ENCODE measurements around the gene L1CAM. TPM values are rescaled to one million over a fixed set of nuclear protein-coding genes. Genes with fewer than 3 reads are reported as not detected.
A peak's percentile ranks its signal among the peaks of the same experiment; 100 is the strongest.

The L1CAM gene
- total RNA-seq: 101 TPM

GRCh38 chrX:153885968-153886903, at the start of gene L1CAM:
Gene L1CAM, minus strand, starts transcription at chrX:153886173. Its CDS starts 10,337 bp downstream, at chrX:153875836.
- DNase-seq (ENCODE audit: low spot score in 2 of 2): peak in 1 of 2 donors; percentile 54
- no peak for FAIRE-seq

GRCh38 chrX:153935326-153935851, 49.4 kb upstream of the L1CAM start:
- no peak for DNase-seq (ENCODE audit: low spot score in 2 of 2)
- FAIRE-seq: no peak

DNA sequence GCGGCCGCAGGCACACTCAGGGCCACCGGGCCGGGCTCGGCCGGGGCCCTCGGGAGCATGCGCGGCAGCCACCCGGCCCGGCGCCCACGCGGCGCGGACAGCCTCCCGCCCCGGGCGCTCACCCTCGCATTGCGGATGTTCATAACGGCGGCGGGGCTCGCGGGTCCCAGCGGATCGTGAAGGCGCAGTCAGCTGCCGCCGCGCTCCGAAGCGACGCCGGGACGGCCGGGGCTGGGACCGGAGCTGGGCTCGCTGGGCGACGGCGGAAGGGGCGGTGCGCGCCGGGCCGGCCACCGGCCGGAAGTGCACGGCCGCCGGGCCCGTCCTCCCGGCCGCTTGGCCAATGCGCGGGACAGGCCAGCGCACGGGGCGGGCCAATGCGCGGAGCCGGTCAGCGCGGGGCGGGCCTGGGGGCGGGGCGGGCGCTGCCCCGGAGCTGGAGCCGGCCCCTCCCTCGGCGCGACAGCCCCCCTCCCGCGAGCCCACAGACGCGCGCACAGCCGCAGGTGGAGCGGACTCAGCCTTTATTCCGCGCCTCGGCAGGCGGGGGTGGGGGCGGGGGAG, 48.9 kb upstream of the L1CAM start, which contains the start of gene NAA10:
Gene NAA10, minus strand, starts transcription at position 276 of the 564 bp plus-strand sequence. Its CDS starts 133 bp downstream, at position 143.
- no peak for FAIRE-seq
- peak; percentile 91 to 93 for DNase-seq (ENCODE audit: low spot score in 2 of 2)

- no peak for FAIRE-seq
- no peak for DNase-seq (ENCODE audit: low spot score in 2 of 2)
Measured at GRCh38 chrX:153934148-153934761, 48.3 kb upstream of the L1CAM start.

- no peak for FAIRE-seq
- no peak for DNase-seq (ENCODE audit: low spot score in 2 of 2)
Measured at GRCh38 chrX:153933748-153934147, 47.8 kb upstream of the L1CAM start.

DNA sequence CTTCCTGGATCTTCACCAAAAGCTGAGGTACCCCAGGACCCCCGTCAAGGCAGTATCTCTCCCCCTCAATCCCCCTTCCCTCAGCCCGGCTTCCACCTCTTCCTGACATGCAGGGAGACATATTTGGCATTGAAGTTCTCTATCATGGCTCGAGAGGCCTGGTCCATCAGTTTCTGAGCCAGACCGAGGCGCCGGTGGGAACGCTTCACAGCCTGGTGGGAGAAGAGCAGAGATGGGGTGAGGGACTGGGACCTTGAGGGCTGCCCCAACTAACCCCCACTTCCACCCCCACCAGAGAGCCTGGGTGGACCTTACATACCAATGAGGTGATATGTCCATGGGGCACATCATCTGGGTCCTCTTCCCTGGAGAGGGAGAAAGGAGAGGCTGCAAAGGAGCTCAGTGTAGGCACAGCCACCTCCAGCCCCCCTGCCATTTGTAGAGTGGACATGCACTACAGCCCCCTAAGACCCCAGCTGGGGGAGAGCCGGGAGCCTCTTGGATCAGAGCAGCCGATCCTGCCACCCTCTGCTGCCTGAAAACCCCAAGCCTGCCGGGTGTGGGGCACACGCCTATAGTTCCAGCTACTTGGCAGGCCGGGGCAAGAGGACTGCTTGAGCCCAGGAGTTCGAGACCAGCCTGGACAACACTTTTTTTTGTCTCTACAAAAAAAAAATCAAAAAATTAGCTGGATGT, 46.4 kb upstream of the L1CAM start:
- FAIRE-seq (no peak), DNase-seq (ENCODE audit: low spot score in 2 of 2) (no peak)

GRCh38 chrX:153931748-153932147, 45.8 kb upstream of the L1CAM start:
- DNase-seq (ENCODE audit: low spot score in 2 of 2) (no peak), FAIRE-seq (no peak)

DNA sequence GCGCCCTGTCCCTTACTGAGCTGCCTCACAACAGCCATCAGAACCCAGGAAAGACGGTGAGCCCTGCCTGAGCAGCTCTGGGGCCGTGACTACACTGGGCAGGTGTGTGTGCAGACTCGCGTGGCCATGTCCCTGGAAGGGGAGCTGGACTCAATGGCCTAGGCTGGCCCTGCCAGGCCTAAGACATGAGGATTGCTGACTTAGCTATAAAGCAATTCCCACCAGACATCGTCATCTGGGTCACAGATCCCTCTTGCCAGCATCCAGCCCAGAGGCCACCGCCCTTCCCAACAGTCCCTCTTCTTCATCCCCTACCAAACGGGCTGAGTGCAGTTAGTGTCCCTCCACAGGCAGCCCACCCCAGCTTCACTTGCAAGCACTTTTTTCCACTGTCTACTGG, 45.2 kb upstream of the L1CAM start:
- FAIRE-seq (no peak), DNase-seq (ENCODE audit: low spot score in 2 of 2) (no peak)

- no peak for FAIRE-seq
- DNase-seq (ENCODE audit: low spot score in 2 of 2): no peak
Measured at GRCh38 chrX:153930011-153930910, 44.3 kb upstream of the L1CAM start.

DNA sequence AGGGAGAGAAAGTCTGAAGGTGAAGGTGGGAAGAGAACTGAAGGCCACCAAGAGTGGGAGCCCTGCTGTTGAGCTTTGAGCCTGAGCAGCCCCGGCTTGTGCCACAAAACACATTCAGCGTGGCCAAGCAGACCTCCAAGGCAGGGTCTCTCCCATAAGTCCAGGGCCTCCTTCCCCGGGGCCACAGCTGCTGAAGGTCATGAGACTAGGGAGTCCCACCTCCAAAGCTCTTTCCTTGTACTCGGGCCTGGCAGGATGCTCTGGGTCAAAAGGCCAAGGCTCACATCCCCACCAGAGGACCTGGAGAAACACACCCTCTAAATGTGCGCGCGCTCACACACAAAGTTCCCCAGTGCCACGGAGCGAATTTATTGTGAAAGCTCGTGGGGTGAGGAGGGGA, 43.6 kb upstream of the L1CAM start:
- FAIRE-seq: no peak

DNA sequence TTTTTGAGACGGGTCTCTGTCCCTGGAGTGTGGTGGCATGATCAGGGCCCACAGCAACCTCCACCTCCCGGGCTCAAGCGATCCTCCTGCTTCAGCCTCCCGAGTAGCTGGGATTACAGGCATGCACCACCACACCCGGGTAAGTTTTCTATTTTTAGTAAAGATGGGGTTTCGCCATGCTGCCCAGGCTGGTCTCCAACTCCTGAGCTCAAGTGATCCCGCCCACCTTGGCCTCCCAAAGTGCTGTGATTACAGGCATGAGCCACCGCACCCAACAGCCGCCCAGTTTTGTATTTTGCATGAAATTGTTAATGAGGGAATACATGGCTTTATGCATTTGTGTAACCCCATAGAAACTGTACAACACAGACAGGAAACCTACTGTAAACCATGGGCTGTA, 42.9 kb upstream of the L1CAM start:
- FAIRE-seq (no peak), DNase-seq (ENCODE audit: low spot score in 2 of 2) (no peak)

More for the DNA sequence above, 43.6 kb upstream of the L1CAM start:
- no peak for DNase-seq (ENCODE audit: low spot score in 2 of 2)

- DNase-seq (ENCODE audit: low spot score in 2 of 2): peak; percentile 93 to 99
- no peak for FAIRE-seq
Measured at GRCh38 chrX:153927922-153928760, 42.2 kb upstream of the L1CAM start.

DNA sequence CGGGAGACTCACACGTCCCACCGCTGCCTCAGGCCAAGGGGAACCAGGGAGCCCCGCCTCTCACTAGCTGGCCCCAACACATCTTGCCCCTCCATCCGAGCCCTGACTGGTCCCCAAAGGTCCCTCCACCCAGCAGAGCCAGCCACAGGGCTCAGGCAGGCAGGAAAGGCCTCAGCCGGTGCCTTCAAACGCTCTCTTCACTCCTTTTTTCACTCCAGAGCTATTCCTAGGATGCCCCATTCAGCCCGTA, 41.6 kb upstream of the L1CAM start:
- FAIRE-seq (no peak), DNase-seq (ENCODE audit: low spot score in 2 of 2) (no peak)

DNA sequence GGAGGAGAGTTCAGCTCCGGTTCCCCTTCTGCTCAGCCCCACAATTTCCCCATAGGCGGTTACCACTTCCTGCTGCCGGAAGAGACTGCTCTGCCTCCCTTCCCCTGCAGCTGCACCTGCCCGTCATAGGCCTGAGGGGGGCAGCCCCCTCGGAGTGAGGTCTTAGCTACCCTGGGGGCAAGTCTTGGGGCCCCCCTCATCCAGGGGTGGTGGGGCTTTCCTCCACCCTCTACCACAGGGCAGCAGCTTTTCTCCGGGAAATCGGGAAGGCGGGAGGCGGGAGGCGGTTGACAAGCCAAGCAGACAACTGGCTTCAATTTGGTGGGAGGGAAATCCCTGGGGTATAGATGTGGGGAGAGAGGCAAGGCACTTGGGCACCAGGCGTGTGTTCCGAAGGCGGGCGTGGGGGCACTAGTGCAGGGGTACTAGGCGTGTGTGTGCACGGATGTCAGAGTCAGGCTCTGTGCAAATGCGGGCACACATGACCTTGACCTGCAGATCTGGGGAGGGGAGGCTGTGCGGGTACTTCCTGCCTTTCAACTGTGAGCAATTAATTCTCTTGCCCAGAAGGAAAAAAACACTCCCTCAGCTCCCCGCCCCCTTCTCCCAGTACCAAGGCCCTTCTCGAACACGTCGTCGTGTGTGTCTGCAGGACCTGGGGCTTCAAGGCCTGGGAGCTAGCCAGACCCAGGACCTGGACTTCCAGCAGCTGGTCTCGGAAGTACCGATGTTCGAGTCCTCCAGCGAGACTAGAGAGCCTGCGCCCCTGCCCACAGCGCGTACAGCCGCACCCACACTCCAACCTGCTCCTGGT, 41.1 kb upstream of the L1CAM start:
- FAIRE-seq (no peak), DNase-seq (ENCODE audit: low spot score in 2 of 2) (no peak)

- no peak for DNase-seq (ENCODE audit: low spot score in 2 of 2)
- FAIRE-seq: no peak
Measured at GRCh38 chrX:153926552-153926857, 40.5 kb upstream of the L1CAM start.

- FAIRE-seq (no peak), DNase-seq (ENCODE audit: low spot score in 2 of 2) (no peak)
Measured at GRCh38 chrX:153925739-153926551, 40.0 kb upstream of the L1CAM start, which contains the start of gene ARHGAP4. Gene ARHGAP4, minus strand, starts transcription at chrX:153926264. Its CDS starts 62 bp downstream, at chrX:153926202.

DNA sequence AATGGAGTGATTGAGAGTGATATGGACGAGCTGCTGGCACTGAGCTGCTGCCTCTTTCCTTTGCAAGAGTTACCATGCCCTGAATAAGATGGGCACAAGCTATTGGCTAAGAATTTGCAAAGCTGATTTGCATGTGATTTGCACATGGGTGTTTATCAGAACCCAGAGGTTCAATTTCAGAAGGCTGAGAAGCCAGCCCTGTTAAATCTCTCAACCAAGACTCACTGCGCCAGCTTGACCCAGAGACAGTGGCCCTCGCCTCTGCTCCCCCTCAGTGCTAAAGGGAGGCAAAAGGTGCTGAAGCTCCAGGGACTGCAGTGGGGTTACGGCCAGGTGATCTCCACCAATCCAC, 39.4 kb upstream of the L1CAM start:
- DNase-seq (ENCODE audit: low spot score in 2 of 2) (no peak), FAIRE-seq (no peak)
